Ovary (tissue), 9 donors: ENCODE data around the gene STAT4. TPM values are rescaled to one million over a fixed set of nuclear protein-coding genes. Genes with fewer than 3 reads are reported as not detected.

ENCODE experiments used
- DNase-seq, 5 donors: peaks; one replicate each; pipeline ENCODE4 v3.0.0-alpha.2; 2019 to 2020
- H3K27ac ChIP-seq, 2 donors: fragments of 200-600 bp; one replicate each; pipeline versions ENCODE4 v1.5.1 to v1.8.0; 2019 to 2022
- H3K27me3 ChIP-seq: fragments of 200-600 bp; one replicate; pipeline ENCODE4 v1.8.0; 2022
- H3K36me3 ChIP-seq: fragments of 200-600 bp; sonication (generic); one replicate; pipeline ENCODE4 v1.5.1; 2019
- H3K4me1 ChIP-seq: one replicate; pipeline ENCODE4 v1.8.1; 2013; ENCODE audit warnings: mild to moderate bottlenecking, moderate library complexity; ENCODE audit not compliant: insufficient read depth
- H3K4me3 ChIP-seq: fragments of 200-600 bp; sonication (generic); one replicate; pipeline ENCODE4 v1.5.1; 2017
- H3K9me3 ChIP-seq, 2 donors: fragments of 200-600 bp in 1 of 2; sonication (generic) in 1 of 2; one replicate each; pipeline versions ENCODE4 v1.5.1 to v1.8.1; 2013 to 2019; ENCODE audit warnings: mild to moderate bottlenecking in 1 of 2, moderate library complexity in 1 of 2
- EP300 ChIP-seq: sonication (generic); formaldehyde crosslinking; IDR thresholded peaks from one replicate; pipeline ENCODE4 v1.6.1; 2017; ENCODE audit warnings: antibody characterized with exemption
- POLR2A ChIP-seq: fragments of 450-650 bp; IDR thresholded peaks from one replicate; pipeline ENCODE4 v1.6.1; 2017; ENCODE audit warnings: antibody characterized with exemption, mild to moderate bottlenecking, moderate library complexity
- WGBS, 3 donors: extraction: QIAGEN DNeasy Blood & Tissue Kit in 1 of 3; methylation state at CpG; one replicate each; pipeline versions ENCODE4 v1.1.5 to v1.1.7; 2013 to 2017; 5-methylcytosine and 5-hydroxymethylcytosine counted together
- intact Hi-C, 4 donors: fragments of 100-400 bp; cut with DNase I; formaldehyde crosslinking; loops; one replicate each; pipeline versions ENCODE4 v1.11.0 to v1.15.1; 2022 to 2023
- polyA plus RNA-seq, 2 donors: library from polyadenylated mRNA; stranded (reverse); fragments of 200-250 nt in 1 of 2; fragments of 350-450 nt in 1 of 2; fragmentation: Illumina TruSeq in 1 of 2; extraction: RNeasy Lipid Tissue Mini Kit (QIAGEN cat#74804) in 1 of 2; gene quantifications; one replicate each; pipeline ENCODE4 v1.2.3, GENCODE V29; 2013 to 2014
- total RNA-seq, 7 donors: library from RNA; depleted of rRNA in 2 of 7; stranded (reverse); fragments of >200 nt in 2 of 7; fragmentation: NEBNext Ultra II Directional in 3 of 7; extraction: Animal tissue kit (Norgen Biotek cat#: 25700) in 3 of 7; gene quantifications; one replicate each; pipeline versions ENCODE4 v1.1.0 to v1.2.4, GENCODE V29; 2016 to 2023
- TF ChIP-seq, protein P1 (sequence below), 3 donors: fragments of 450-650 bp in 2 of 3; fragments of 200-600 bp in 1 of 3; IDR thresholded peaks; one replicate each; pipeline versions ENCODE4 v1.5.1 to v1.8.0; 2016 to 2022; ENCODE audit warnings: antibody characterized with exemption in 3 of 3, mild to moderate bottlenecking in 1 of 3
- donor health status: DM: no; HTN: no; CAD: no; lungs with moderate emphysema.
- donor health status: DM: no; HTN: no; CAD: no.
- donor health status: Bipolar disorder and iron deficiency.
- donor health status: DM: yes; HTN: yes; CAD: no.
- donor health status: DM: no; HTN: no; CAD: no.
- donor health status: DM: yes; HTN: yes; CAD: no.

Gene STAT4
- total and polyA plus RNA-seq, 9 donors = 0.52 to 3.6 (median 1.5) TPM

DNA sequence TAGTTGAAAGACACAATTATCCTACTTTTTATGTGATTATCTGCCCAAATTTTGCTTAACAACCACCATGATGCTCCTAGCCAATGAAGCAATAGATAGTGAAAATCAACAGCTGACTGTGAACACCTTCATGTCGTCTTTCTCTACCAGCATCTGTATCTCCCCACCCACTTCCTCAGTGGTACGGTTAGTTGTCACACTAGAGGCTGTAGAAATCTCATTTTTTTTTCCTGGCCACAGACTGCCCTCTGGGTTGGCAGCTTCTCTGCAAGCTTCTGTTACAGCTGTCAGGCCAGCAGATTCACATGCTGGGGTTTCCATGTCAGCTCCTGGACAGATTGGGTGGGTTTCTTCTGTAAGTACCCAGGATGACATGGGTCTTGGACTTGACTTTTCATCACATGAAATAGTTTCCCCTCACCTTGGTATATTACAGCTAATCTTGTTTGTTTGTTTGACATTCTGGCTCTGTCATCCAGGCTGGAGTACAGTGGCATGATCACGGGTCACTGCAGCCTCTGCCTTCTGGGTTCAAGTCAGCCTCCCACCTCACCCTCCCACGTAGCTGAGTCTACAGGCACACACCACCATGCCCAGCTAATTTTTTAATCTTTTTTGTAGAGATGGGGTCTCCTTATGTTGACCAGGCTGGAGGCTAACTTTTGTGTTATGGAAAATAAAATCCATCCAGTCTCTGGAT is 24.3 kb downstream of the STAT4 start:
- no peaks in the 10 kb centered on the region for H3K4me1 ChIP-seq
- no peaks in the 10 kb centered on the region for H3K9me3 ChIP-seq
- no peak overlapping the region for H3K27ac ChIP-seq
- 66 to 74% (median 67%) methylated on average over 4 of the region's 4 CpGs for WGBS, 3 donors
- H3K36me3 ChIP-seq = no peaks in the 10 kb centered on the region
- H3K27me3 ChIP-seq = no peaks in the 10 kb centered on the region
- intact Hi-C loops = no loop called here
- H3K4me3 ChIP-seq = no peak overlapping the region
- no peak for DNase-seq
- TF ChIP-seq, protein P1, sequence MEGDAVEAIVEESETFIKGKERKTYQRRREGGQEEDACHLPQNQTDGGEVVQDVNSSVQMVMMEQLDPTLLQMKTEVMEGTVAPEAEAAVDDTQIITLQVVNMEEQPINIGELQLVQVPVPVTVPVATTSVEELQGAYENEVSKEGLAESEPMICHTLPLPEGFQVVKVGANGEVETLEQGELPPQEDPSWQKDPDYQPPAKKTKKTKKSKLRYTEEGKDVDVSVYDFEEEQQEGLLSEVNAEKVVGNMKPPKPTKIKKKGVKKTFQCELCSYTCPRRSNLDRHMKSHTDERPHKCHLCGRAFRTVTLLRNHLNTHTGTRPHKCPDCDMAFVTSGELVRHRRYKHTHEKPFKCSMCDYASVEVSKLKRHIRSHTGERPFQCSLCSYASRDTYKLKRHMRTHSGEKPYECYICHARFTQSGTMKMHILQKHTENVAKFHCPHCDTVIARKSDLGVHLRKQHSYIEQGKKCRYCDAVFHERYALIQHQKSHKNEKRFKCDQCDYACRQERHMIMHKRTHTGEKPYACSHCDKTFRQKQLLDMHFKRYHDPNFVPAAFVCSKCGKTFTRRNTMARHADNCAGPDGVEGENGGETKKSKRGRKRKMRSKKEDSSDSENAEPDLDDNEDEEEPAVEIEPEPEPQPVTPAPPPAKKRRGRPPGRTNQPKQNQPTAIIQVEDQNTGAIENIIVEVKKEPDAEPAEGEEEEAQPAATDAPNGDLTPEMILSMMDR (IDR thresholded peaks at IDR 0.05) = no peak
- TF ChIP-seq EP300 = no peak
- TF ChIP-seq POLR2A = no peak

DNA sequence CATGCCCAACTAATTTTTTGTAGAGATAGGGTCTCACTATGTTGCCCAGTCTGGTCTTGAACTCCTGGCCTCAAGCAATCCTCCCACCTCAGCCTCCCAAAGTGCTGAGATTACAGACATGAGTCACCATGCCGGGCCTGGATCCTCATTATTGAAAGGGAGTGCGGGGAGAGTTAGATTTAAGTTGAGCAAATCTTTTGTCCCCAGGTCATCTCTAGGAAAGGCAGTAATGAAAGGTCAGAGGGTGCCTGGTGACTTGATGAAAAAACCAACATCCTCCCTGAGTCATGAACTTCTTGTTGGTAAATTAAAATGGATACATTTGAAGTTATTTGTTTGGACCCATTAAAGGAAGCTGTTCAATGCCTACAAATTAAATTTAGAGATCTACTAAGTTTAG is 25.1 kb downstream of the STAT4 start:
- TF ChIP-seq EP300 = no peak
- intact Hi-C loops = no loop called here
- H3K27ac ChIP-seq = no peak overlapping the region
- no peaks in the 10 kb centered on the region for H3K4me1 ChIP-seq
- H3K36me3 ChIP-seq = no peaks in the 10 kb centered on the region
- H3K27me3 ChIP-seq = no peaks in the 10 kb centered on the region
- no peak for DNase-seq
- H3K9me3 ChIP-seq = no peaks in the 10 kb centered on the region
- 38 to 39% (median 38%) methylated on average over 2 of the region's 2 CpGs for WGBS, 3 donors
- no peak overlapping the region for H3K4me3 ChIP-seq

- WGBS, 3 donors = 86 to 91% (median 88%) methylated on average over 2 of the region's 2 CpGs
- H3K4me1 ChIP-seq = no peaks in the 10 kb centered on the region
- no peak for TF ChIP-seq EP300
- TF ChIP-seq, protein P1 (IDR thresholded peaks at IDR 0.05) = no peak
- TF ChIP-seq POLR2A = no peak
- no peak overlapping the region for H3K4me3 ChIP-seq
- H3K27me3 ChIP-seq = no peaks in the 10 kb centered on the region
- intact Hi-C loops = no loop called here
- DNase-seq = no peak
- H3K27ac ChIP-seq = no peak overlapping the region
- H3K9me3 ChIP-seq = no peaks in the 10 kb centered on the region
- no peaks in the 10 kb centered on the region for H3K36me3 ChIP-seq
These were observed 28.0 kb downstream of the STAT4 start for GRCh38 chr2:191122638-191123294.

DNA sequence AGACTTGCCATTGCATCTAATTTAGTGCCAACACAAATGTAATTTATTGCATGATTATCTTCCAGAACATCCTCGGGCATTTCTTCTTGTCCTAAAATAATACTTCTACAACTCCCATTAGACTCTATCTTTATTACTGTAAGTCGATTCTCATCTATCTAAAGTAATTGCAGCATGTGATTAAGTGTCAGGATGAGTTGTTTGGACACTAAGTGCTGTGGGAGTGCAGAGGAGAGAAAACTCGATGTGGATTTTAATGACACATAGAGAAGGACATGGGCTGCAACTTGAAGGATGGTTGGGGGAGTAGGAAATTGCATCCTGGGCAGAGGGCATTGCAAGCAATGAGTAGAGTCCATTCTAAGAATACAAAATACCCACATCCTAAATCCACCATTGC is 33.5 kb downstream of the STAT4 start:
- Histone ChIP-seq H3K27me3 (no peaks in the 10 kb centered on the region), H3K36me3 (no peaks in the 10 kb centered on the region)
- intact Hi-C loops = no loop called here

More for the DNA sequence above, 33.5 kb downstream of the STAT4 start:
- TF ChIP-seq EP300 = no peak
- TF ChIP-seq, protein P1 (IDR thresholded peaks at IDR 0.05) = no peak
- TF ChIP-seq POLR2A = no peak
- Histone ChIP-seq H3K27ac (no peak overlapping the region), H3K9me3 (no peaks in the 10 kb centered on the region), H3K4me3 (no peak overlapping the region), H3K4me1 (no peaks in the 10 kb centered on the region)
- no peak for DNase-seq
- WGBS, 3 donors = 12 to 28% (median 16%) methylated on average over 3 of the region's 3 CpGs
